DOHH2 (cell line): ENCODE results near the gene ATF7IP2.
"Not testable (repeated sequence)": the region's sequence is repeated elsewhere in the genome, so short reads cannot be mapped to it uniquely, and the experiment has no call there.

Source experiments
- H3F3A ChIP-seq: fragments of 200-600 bp; sonication (generic), shearing (Covaris generic); 2 replicates; pipeline ENCODE4 v1.6.0; 2016; ENCODE audit warnings: antibody characterized with exemption, mild to moderate bottlenecking; ENCODE audit not compliant: control insufficient read depth, insufficient read depth
- H3K27ac ChIP-seq: fragments of 200-600 bp; sonication (generic); 2 replicates; pipeline ENCODE4 v1.5.1; 2014; ENCODE audit warnings: low read depth, mild to moderate bottlenecking, low read length, moderate library complexity
- H3K27me3 ChIP-seq: fragments of 200-600 bp; sonication (generic); 2 replicates; pipeline ENCODE4 v1.6.1; 2014; ENCODE audit warnings: mild to moderate bottlenecking, low read length, mixed read lengths; ENCODE audit not compliant: control insufficient read depth
- H3K36me3 ChIP-seq: fragments of 200-600 bp; sonication (generic); 2 replicates; pipeline ENCODE4 v1.6.1; 2014; ENCODE audit warnings: mild to moderate bottlenecking, low read length, moderate library complexity, mixed read lengths; ENCODE audit not compliant: control insufficient read depth
- H3K4me1 ChIP-seq: fragments of 200-600 bp; sonication (generic); 2 replicates; pipeline ENCODE4 v1.6.1; 2014; ENCODE audit warnings: mild to moderate bottlenecking, low read length, mixed read lengths; ENCODE audit not compliant: control insufficient read depth
- H3K4me2 ChIP-seq: fragments of 200-600 bp; sonication (generic); 2 replicates; pipeline ENCODE4 v1.6.0; 2014; ENCODE audit warnings: mild to moderate bottlenecking, low read length, moderate library complexity
- H3K4me3 ChIP-seq: fragments of 200-600 bp; sonication (generic); 2 replicates; pipeline ENCODE4 v1.5.1; 2014; ENCODE audit warnings: mild to moderate bottlenecking, low read length, mixed read lengths
- H3K79me2 ChIP-seq: fragments of 200-600 bp; sonication (generic); 2 replicates; pipeline ENCODE4 v1.6.1; 2014; ENCODE audit warnings: mild to moderate bottlenecking, low read length, mixed read lengths; ENCODE audit not compliant: control insufficient read depth
- H3K9me2 ChIP-seq: fragments of 200-600 bp; sonication (generic); replicated peaks from 2 replicates; pipeline ENCODE4 v1.6.1; 2014; ENCODE audit warnings: mild to moderate bottlenecking, low read length, mixed read lengths; ENCODE audit not compliant: control insufficient read depth
- H3K9me3 ChIP-seq: fragments of 200-600 bp; sonication (generic); 2 replicates; pipeline ENCODE4 v1.6.1; 2014; ENCODE audit warnings: antibody characterized with exemption, low read length, mixed read lengths; ENCODE audit not compliant: control insufficient read depth, insufficient read depth
- H4K20me1 ChIP-seq: fragments of 200-600 bp; sonication (generic); 2 replicates; pipeline ENCODE4 v1.6.0; 2014; ENCODE audit warnings: low read depth, mild to moderate bottlenecking, antibody characterized with exemption, low read length, moderate library complexity; ENCODE audit not compliant: control insufficient read depth, insufficient read depth
- EZH2phosphoT487 ChIP-seq: fragments of 200-600 bp; sonication (generic); IDR thresholded peaks from 2 replicates; pipeline ENCODE4 v1.6.1; 2017; ENCODE audit warnings: borderline replicate concordance, mild to moderate bottlenecking, antibody characterized with exemption, low read length, moderate library complexity, mixed read lengths
- TF ChIP-seq, protein P1 (sequence below): fragments of 200-600 bp; sonication (generic); IDR thresholded peaks from one replicate; pipeline ENCODE4 v1.5.1; 2014; ENCODE audit warnings: antibody characterized with exemption, mild to moderate bottlenecking, low read depth, low read length; ENCODE audit not compliant: poor library complexity, severe bottlenecking

The ATF7IP2 gene

GRCh38 chr16:10453159-10453510 lies 67.3 kb downstream of the ATF7IP2 start:
- H3K4me2 ChIP-seq, result no peak overlapping the region
- H3F3A ChIP-seq, result no peaks in the 10 kb centered on the region
- H3K79me2 ChIP-seq, result no peaks in the 10 kb centered on the region
- peaks cover 11% of the 10 kb centered on the region for H3K36me3 ChIP-seq
- no peaks in the 10 kb centered on the region for H3K9me3 ChIP-seq
- no peak overlapping the region for H3K4me3 ChIP-seq
- no peak overlapping the region for H3K27ac ChIP-seq
- TF ChIP-seq, protein P1, sequence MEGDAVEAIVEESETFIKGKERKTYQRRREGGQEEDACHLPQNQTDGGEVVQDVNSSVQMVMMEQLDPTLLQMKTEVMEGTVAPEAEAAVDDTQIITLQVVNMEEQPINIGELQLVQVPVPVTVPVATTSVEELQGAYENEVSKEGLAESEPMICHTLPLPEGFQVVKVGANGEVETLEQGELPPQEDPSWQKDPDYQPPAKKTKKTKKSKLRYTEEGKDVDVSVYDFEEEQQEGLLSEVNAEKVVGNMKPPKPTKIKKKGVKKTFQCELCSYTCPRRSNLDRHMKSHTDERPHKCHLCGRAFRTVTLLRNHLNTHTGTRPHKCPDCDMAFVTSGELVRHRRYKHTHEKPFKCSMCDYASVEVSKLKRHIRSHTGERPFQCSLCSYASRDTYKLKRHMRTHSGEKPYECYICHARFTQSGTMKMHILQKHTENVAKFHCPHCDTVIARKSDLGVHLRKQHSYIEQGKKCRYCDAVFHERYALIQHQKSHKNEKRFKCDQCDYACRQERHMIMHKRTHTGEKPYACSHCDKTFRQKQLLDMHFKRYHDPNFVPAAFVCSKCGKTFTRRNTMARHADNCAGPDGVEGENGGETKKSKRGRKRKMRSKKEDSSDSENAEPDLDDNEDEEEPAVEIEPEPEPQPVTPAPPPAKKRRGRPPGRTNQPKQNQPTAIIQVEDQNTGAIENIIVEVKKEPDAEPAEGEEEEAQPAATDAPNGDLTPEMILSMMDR, result no peak
- no peak for TF ChIP-seq EZH2phosphoT487
- no peaks in the 10 kb centered on the region for H3K9me2 ChIP-seq
- H4K20me1 ChIP-seq, result no peaks in the 10 kb centered on the region
- H3K27me3 ChIP-seq, result no peaks in the 10 kb centered on the region
- no peaks in the 10 kb centered on the region for H3K4me1 ChIP-seq

DNA sequence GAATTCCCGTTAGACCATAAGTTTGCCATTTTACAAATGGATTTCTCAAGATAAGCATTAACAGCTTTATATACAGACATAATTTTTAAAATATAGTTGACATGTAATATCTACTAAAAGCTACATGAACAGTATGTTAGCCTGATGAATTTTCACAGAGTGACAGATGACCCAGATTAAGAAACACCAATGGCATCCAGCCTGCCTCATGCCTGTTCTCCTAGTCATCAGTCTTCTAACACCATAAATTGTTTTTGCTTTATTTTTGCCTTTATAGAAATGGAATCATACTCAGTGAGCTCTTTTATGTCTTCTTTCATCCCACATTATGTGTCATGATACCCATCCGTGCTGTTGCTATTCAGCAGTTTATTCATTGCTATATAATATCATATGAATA lies 80.0 kb downstream of the ATF7IP2 start:
- H3F3A ChIP-seq, result no peaks in the 10 kb centered on the region
- no peak overlapping the region for H3K4me2 ChIP-seq
- no peaks in the 10 kb centered on the region for H3K27me3 ChIP-seq
- no peak overlapping the region for H3K27ac ChIP-seq
- no peaks in the 10 kb centered on the region for H4K20me1 ChIP-seq
- no peaks in the 10 kb centered on the region for H3K4me1 ChIP-seq
- no peak overlapping the region for H3K4me3 ChIP-seq
- peaks cover 5% of the 10 kb centered on the region; the same call in 1 of the 2 replicates for H3K36me3 ChIP-seq
- no peaks in the 10 kb centered on the region for H3K9me2 ChIP-seq
- TF ChIP-seq, protein P1, result no peak
- TF ChIP-seq EZH2phosphoT487, result no peak
- no peaks in the 10 kb centered on the region for H3K9me3 ChIP-seq
- H3K79me2 ChIP-seq, result no peaks in the 10 kb centered on the region

DNA sequence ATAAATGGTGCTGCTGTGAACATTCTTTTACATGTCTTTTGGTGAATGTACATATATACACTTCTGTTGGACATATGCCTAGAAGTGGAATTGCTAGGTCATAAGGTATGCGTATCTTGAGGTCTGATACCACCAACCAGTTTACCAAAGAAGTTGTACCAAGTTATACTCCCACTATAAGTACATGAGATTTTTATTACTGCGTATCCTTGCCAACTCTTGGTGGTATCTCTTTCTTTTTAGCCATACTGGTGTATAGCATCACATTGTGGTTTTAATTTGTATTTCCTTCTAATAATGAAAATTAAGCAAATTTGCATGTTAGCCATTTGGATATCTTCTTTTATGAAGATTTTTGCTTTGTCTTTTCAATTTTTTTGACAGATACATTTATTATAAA lies 80.5 kb downstream of the ATF7IP2 start:
- no peaks in the 10 kb centered on the region for H3K79me2 ChIP-seq
- no peaks in the 10 kb centered on the region for H3K4me1 ChIP-seq
- no peaks in the 10 kb centered on the region for H3F3A ChIP-seq
- H3K9me2 ChIP-seq, result no peaks in the 10 kb centered on the region
- H3K9me3 ChIP-seq, result no peaks in the 10 kb centered on the region
- no peak overlapping the region for H3K4me2 ChIP-seq
- TF ChIP-seq, protein P1, result no peak
- no peak for TF ChIP-seq EZH2phosphoT487
- H3K27ac ChIP-seq, result no peak overlapping the region
- no peaks in the 10 kb centered on the region for H3K27me3 ChIP-seq
- no peak overlapping the region for H3K4me3 ChIP-seq
- H3K36me3 ChIP-seq, result peaks cover 5% of the 10 kb centered on the region; the same call in 1 of the 2 replicates
- H4K20me1 ChIP-seq, result no peaks in the 10 kb centered on the region

DNA sequence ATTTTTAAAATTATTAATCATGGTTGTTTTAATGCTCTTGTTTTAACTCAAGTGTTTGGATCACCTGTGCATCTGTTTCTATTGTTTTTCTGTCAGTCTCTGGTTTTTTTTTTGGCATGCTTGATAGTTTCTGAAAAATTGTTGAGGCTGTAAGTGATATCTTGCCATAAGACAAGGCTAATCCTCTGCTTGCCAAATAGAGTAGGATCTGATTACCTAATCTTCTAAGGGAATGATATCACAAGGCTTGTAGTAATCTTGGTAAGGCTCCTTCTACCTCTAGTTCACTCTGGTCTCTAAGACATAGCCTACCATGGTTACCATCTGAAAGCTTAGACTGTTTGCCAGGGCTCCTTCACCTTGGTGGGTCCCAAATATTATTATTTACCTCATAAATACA lies 81.0 kb downstream of the ATF7IP2 start:
- Histone ChIP-seq H3F3A (no peaks in the 10 kb centered on the region), H3K27ac (no peak overlapping the region), H3K4me1 (no peaks in the 10 kb centered on the region), H4K20me1 (no peaks in the 10 kb centered on the region), H3K27me3 (no peaks in the 10 kb centered on the region), H3K4me3 (no peak overlapping the region), H3K9me2 (no peaks in the 10 kb centered on the region), H3K36me3 (peaks cover 5% of the 10 kb centered on the region; the same call in 1 of the 2 replicates), H3K9me3 (no peaks in the 10 kb centered on the region), H3K79me2 (no peaks in the 10 kb centered on the region), H3K4me2 (no peak overlapping the region)
- no peak for TF ChIP-seq EZH2phosphoT487
- TF ChIP-seq, protein P1, result no peak

- H3K4me1 ChIP-seq, H3K4me2 ChIP-seq, H3K27me3 ChIP-seq, H4K20me1 ChIP-seq, H3K9me3 ChIP-seq, H3K79me2 ChIP-seq, H3K4me3 ChIP-seq, H3K27ac ChIP-seq, H3K9me2 ChIP-seq, H3F3A ChIP-seq: not testable (repeated sequence)
- H3K36me3 ChIP-seq, result peaks cover 22% of the 10 kb centered on the region
Observed at GRCh38 chr16:10476636-10477035, 90.8 kb downstream of the ATF7IP2 start.
